ENCODE data around the gene EPHB6.
A peak's percentile ranks its signal among the peaks of the same experiment; 100 is the strongest.

EPHB6 gene

GRCh38 chr7:142864980-142865747, 10.3 kb downstream of the EPHB6 start:
- DNase-seq: no peak

- no peak for DNase-seq
These were observed 10.9 kb downstream of the EPHB6 start for GRCh38 chr7:142865766-142866165.

- peak; percentile 20 for DNase-seq
These were observed 11.7 kb downstream of the EPHB6 start for GRCh38 chr7:142866361-142867096.

GRCh38 chr7:142867097-142867378, 12.2 kb downstream of the EPHB6 start:
- DNase-seq: no peak

GRCh38 chr7:142867398-142868187, 12.7 kb downstream of the EPHB6 start:
- DNase-seq: no peak

- DNase-seq: no peak
These were observed 13.5 kb downstream of the EPHB6 start for GRCh38 chr7:142868188-142868985.

- DNase-seq: no peak
These were observed 14.1 kb downstream of the EPHB6 start for GRCh38 chr7:142868986-142869415.

- DNase-seq: no peak
These were observed 14.6 kb downstream of the EPHB6 start for GRCh38 chr7:142869434-142869833.

- no peak for DNase-seq
These were observed 15.3 kb downstream of the EPHB6 start for GRCh38 chr7:142870147-142870559.

GRCh38 chr7:142870566-142871259, 15.8 kb downstream of the EPHB6 start:
- no peak for DNase-seq

GRCh38 chr7:142871260-142872105, 16.6 kb downstream of the EPHB6 start:
- DNase-seq: no peak

GRCh38 chr7:142872106-142872675, 17.3 kb downstream of the EPHB6 start:
- no peak for DNase-seq

- no peak for DNase-seq
These were observed 18.5 kb downstream of the EPHB6 start for GRCh38 chr7:142873281-142873784.

- no peak for DNase-seq
These were observed 19.0 kb downstream of the EPHB6 start for GRCh38 chr7:142873871-142874270.

GRCh38 chr7:142874409-142874808, 19.5 kb downstream of the EPHB6 start:
- DNase-seq: no peak

- no peak for DNase-seq
These were observed 20.0 kb downstream of the EPHB6 start for GRCh38 chr7:142874837-142875236.

GRCh38 chr7:142875456-142875855, 20.6 kb downstream of the EPHB6 start:
- no peak for DNase-seq

GRCh38 chr7:142876236-142876960, 21.5 kb downstream of the EPHB6 start:
- no peak for DNase-seq
